Measurements from ENCODE around the gene NCKAP5.
"Not testable (repeated sequence)": the region's sequence is repeated elsewhere in the genome, so short reads cannot be mapped to it uniquely, and the experiment has no call there.

The NCKAP5 gene

GRCh38 chr2:132703396-132703795 lies 864.9 kb downstream of the NCKAP5 start:
- H3K4me3 ChIP-seq (ENCODE audit: low read depth, low read length) = no peak overlapping the region
- ChIA-PET CTCF (no interaction called here), POLR2A (no interaction called here)
- TF ChIP-seq, protein P1, sequence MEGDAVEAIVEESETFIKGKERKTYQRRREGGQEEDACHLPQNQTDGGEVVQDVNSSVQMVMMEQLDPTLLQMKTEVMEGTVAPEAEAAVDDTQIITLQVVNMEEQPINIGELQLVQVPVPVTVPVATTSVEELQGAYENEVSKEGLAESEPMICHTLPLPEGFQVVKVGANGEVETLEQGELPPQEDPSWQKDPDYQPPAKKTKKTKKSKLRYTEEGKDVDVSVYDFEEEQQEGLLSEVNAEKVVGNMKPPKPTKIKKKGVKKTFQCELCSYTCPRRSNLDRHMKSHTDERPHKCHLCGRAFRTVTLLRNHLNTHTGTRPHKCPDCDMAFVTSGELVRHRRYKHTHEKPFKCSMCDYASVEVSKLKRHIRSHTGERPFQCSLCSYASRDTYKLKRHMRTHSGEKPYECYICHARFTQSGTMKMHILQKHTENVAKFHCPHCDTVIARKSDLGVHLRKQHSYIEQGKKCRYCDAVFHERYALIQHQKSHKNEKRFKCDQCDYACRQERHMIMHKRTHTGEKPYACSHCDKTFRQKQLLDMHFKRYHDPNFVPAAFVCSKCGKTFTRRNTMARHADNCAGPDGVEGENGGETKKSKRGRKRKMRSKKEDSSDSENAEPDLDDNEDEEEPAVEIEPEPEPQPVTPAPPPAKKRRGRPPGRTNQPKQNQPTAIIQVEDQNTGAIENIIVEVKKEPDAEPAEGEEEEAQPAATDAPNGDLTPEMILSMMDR (IDR thresholded peaks at IDR 0.05; ENCODE audit: insufficient read depth, low read length, missing control alignments) = no peak
- no peak for DNase-seq (ENCODE audit: low read depth, low spot score)

DNA sequence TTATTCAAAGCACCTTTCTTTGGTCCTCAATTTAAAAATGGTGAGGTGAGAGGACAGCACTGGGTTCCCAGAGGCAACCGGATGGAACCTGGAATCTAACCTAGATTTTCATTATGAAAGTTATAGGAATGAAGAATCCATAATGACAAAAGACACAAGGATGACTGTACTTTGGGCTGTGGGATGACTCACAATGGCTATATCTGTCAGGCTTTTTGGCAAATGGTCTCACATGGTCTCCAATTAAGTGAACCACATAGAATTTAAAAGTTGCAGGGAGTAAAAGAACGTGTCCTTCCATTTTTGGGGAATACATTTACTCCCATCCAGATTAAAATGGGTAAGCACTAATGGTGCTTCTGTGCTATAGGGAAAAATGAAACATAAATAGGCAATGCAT lies 866.5 kb downstream of the NCKAP5 start:
- POLR2A ChIA-PET = interaction anchor here (0.6 kb wide), 1 partner anchor 428 kb away, joined by 3 read pairs; no protein-coding TSS in a partner anchor
- no peak for DNase-seq (ENCODE audit: low read depth, low spot score)
- TF ChIP-seq, protein P1 (IDR thresholded peaks at IDR 0.05; ENCODE audit: insufficient read depth, low read length, missing control alignments) = no peak
- CTCF ChIA-PET = no interaction called here
- no peak overlapping the region for H3K4me3 ChIP-seq (ENCODE audit: low read depth, low read length)

- POLR2A ChIA-PET; CTCF ChIA-PET; H3K4me3 ChIP-seq (ENCODE audit: low read depth, low read length); DNase-seq (ENCODE audit: low read depth, low spot score): not testable (repeated sequence)
Observed at GRCh38 chr2:132699802-132700201, 868.5 kb downstream of the NCKAP5 start.

- H3K4me3 ChIP-seq (ENCODE audit: low read depth, low read length); POLR2A ChIA-PET; DNase-seq (ENCODE audit: low read depth, low spot score); CTCF ChIA-PET: not testable (repeated sequence)
Observed at GRCh38 chr2:132698347-132698746, 869.9 kb downstream of the NCKAP5 start.

GRCh38 chr2:132697556-132698205 lies 870.6 kb downstream of the NCKAP5 start:
- no peak overlapping the region for H3K4me3 ChIP-seq (ENCODE audit: low read depth, low read length)
- DNase-seq (ENCODE audit: low read depth, low spot score) = no peak
- POLR2A ChIA-PET = no interaction called here
- CTCF ChIA-PET = no interaction called here
- TF ChIP-seq, protein P1 (IDR thresholded peaks at IDR 0.05; ENCODE audit: insufficient read depth, low read length, missing control alignments) = no peak

DNA sequence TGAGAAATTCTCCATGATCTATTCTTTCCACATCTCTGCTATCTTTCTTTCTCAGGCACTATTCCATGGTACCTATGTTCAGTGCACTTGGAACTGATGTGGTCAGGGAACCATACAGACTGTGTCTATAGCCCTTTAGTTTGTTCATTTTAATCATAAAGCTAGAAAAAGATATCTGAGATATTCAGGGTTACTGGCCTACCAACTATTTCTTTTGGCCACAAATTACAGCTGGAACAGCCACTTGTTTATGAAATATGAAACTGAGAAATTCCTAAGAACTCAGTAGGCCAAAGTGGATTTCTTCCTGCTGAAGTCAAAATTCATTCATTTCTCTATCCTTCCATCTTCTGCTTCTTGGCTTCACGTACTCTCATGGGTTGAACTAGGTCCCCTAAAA lies 875.4 kb downstream of the NCKAP5 start:
- TF ChIP-seq, protein P1 (IDR thresholded peaks at IDR 0.05; ENCODE audit: insufficient read depth, low read length, missing control alignments) = no peak
- DNase-seq (ENCODE audit: low read depth, low spot score) = no peak
- ChIA-PET POLR2A (no interaction called here), CTCF (no interaction called here)
- no peak overlapping the region for H3K4me3 ChIP-seq (ENCODE audit: low read depth, low read length)

GRCh38 chr2:132691556-132691955 lies 876.7 kb downstream of the NCKAP5 start:
- DNase-seq (ENCODE audit: low read depth, low spot score) = no peak
- TF ChIP-seq, protein P1 (IDR thresholded peaks at IDR 0.05; ENCODE audit: insufficient read depth, low read length, missing control alignments) = no peak
- no peak overlapping the region for H3K4me3 ChIP-seq (ENCODE audit: low read depth, low read length)
- POLR2A ChIA-PET = no interaction called here
- CTCF ChIA-PET = no interaction called here

Data from AG04449 (cell line).